Cerebellar nuclear complex (tissue), 1 donor: ENCODE measurements around the gene MATCAP1.

Source experiments
- DNase-seq, 2 experiments: peaks; one replicate each; lab custom pipeline; 2025; lab: John Stamatoyannopoulos, UW

The MATCAP1 gene

GRCh38 chr16:67128417-67128816 lies 55.3 kb downstream of the MATCAP1 start:
- DNase-seq = no peak
